ENCODE data around the gene PRXL2A.
"Not testable (repeated sequence)": the region's sequence is repeated elsewhere in the genome, so short reads cannot be mapped to it uniquely, and the experiment has no call there.

Gene PRXL2A

DNA sequence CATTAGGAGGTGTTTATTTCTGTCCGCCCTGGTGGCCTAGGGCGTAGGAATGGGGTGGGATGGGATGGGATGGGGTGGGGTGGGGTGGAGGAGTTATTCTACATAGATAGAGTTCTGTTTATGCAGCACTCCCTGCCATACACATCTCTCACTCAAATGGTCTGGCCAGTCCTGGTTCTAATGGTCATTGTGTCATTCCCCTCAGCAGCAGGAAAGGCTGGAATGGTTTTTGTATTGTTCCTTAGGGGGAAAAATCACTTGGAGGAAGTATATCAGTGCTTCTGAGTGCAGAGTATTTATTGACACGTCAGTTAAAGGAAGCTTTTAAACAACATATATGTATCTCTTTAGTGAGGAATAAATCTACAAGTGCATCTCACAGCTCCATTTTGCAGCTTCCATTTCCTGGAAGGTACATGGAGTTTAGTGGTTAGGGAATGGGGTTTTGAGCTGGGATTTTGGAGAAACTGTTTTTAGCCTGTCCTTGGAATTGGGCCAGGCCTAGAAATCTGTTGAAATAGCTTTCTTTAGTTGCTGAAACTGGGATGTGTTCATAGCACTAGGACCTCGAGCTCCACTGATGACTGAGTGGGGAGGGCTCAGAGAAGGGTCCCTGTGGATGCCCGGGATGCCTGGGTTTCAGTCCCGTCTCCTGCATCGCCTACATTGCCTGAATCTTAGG lies 54.1 kb downstream of the PRXL2A start:
- DNase-seq: no peak

- no peak for DNase-seq
Observed at GRCh38 chr10:80462981-80463741, 54.8 kb downstream of the PRXL2A start.

GRCh38 chr10:80463868-80464267 lies 55.5 kb downstream of the PRXL2A start:
- no peak for DNase-seq

DNA sequence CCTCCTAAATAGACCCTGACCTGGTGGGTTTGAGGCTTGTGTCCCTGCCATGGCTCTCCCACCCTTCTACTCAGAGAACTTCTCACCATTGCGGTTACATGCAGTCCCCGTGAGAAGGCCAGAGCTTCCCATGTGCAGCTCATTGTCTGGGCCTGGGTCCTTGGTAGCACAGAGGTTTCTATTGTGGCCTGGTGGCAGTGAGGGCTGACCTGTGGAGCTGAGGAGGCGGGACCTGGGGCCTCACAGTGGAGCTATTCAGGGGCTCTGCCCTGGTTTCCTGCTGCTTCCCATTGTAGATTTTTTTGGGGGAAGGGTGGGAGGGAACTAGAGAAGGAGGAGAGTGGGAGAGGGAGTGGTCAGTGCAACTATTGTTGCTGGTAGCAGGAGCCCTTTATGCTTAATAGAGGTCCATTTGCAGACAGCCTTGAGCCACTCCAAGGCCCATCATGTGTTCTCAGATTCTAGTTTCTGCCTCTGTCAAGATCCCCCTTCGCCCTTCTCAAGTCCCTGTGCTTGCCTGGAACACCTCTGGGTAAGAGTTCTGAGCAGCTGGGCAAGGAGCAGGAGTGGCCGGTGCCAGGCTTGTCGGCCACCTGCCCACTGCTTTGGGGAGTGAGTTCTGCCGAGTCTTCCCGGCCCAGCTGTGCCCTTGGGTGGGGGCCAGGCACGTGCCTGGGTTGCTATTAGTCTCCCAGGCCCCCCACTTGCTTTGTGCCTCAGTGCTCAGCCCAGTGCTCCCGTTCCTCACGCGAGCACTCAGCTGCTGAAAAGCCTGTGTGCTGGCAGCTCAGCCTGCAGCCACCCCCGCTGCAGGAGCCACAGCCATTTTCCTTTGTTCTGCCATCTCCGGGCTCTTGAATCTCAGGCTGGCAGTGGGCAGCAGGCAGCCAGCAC lies 56.5 kb downstream of the PRXL2A start:
- peak; percentile 35 for DNase-seq

GRCh38 chr10:80465451-80465835 lies 57.1 kb downstream of the PRXL2A start:
- DNase-seq: peak; percentile 27

DNA sequence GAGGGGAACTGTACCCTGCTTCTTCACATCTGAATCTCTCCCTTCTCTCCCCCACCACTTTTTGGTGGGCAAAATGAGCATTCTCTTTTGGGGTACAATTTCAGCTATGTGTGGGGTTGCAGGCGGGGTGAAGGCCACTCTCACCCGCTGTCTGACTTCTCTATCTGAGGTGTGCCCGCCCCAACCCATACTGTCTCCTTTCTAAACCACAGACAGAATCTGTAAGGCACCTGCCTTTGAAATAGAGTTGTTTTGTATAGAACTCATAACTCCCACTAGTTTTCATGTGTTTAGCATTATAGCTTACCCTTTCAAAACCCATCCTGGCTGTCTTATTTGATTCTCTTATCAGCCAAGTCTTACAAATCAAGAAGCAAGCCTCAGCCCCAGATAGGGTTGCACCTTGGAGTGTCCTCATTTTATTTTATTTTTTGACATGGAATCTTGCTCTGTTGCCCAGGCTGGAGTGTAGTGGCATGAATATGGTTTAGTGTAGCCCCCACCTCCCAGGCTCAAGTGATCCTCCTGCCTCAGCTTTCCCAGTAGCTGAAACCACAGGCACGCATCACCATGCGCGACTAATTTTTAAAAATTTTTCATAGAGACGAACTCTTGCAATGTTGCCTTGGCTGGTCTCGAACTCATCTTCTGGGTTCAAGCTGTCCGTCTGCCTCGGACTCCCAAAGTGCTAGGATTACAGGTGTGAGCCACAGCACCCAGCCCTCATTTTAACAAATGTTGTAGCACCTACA lies 57.7 kb downstream of the PRXL2A start:
- DNase-seq: peak; percentile 58

DNA sequence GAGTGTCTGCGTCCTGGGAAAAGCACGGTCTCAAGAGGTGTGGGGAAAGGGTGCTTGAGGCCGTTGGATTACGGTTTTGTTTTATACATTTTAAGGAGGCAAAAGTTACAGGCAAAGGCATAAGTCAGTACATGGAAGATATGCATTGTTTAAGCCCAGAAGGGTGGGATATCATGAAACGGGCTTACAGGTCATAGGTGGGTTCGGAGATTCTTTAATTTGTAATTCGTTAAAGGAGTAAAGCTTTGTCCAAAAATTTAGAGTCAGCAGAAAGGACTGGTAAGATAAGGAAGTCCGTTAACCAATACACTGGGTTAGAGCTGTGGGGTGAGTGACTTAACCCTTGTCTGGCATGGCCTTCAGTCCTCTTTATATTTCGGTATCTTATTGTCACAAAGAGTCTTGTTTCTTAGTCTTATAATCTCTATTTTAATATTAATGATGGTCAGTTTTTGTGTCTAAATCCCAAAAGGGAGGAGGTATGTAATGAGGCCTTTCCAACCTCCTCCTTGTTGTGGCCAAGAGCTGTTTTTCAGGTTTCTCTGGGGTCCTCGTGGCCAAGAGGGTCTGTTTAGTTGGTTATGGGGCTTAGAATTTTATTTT lies 58.5 kb downstream of the PRXL2A start:
- no peak for DNase-seq

DNA sequence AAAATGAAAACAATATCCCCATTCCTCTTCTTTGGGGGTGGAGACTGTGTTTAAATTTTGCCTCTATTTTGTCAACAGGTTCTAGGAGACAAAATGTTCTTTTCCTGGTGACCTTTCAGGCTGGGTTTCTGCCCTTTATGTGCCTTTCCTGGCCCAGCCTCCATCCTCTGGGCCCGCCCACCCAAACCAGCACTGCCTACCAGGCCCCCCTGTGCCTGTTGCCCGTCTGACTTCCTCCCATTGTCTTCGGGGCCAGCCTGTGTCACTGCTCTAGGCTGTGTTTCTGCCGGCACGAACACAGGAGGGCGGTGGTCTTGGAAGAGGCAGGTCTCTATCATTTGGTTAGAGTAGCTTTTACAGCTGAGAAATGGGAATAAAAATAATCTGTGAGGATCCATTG lies 59.7 kb downstream of the PRXL2A start:
- peak; percentile 77 for DNase-seq

DNA sequence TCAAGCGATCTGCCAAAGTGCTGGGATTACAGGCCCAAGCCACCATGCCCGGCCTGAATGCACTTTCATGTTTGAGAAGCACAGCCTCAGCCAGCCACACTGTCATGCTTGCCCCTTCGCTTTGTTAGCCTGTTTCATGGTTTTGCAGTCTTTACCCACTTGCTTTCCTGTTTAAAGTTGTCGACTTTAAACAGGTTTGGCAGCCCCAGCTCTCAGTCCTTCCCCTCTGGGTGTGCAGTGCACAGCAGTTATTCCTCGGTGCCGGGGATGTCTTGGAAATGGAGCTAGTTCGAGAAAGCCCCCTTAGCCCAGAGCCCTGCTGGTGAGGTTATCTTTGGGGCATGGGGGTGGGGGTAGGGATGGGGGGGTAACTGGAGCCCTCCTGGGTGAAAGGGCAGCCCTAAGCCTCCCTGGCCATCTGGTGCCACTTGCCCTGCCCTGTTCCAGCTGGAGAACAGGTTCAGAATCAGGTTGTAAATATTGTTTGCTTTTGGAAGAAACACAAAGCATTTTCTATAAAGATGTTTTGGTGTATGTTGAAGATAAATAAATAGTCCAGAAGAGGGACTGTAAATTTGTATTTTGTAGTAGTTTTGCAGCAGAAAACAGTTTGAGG lies 60.6 kb downstream of the PRXL2A start:
- peak; percentile 35 for DNase-seq

DNA sequence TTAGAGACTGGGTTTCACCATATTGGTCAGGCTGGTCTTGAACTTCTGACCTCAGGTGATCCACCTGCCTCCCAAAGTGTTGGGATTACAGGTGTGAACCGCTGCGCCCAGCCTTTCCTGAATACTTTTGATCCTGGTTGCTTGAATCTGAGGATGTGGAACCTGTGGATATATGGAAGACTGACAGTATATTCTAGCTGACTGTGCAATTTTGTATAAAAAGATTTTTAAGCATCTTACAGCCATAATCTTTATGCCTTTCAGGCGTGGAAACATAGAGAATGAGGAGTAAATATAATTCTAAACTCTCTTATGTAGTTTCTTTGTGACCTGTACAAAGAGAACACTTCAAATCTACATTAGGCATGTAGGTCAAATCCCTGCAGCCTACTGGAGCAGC lies 61.9 kb downstream of the PRXL2A start:
- no peak for DNase-seq

- peak; percentile 53 for DNase-seq
Observed at GRCh38 chr10:80471001-80471400, 62.6 kb downstream of the PRXL2A start.

- DNase-seq: peak; percentile 71
Observed at GRCh38 chr10:80471715-80472233, 63.4 kb downstream of the PRXL2A start.

- DNase-seq: no peak
Observed at GRCh38 chr10:80472234-80473095, 64.1 kb downstream of the PRXL2A start.

- DNase-seq: peak; percentile 41
Observed at GRCh38 chr10:80473096-80473657, 64.8 kb downstream of the PRXL2A start.

- DNase-seq: no peak
Observed at GRCh38 chr10:80473692-80474596, 65.6 kb downstream of the PRXL2A start.

GRCh38 chr10:80474597-80474910 lies 66.2 kb downstream of the PRXL2A start:
- no peak for DNase-seq

DNA sequence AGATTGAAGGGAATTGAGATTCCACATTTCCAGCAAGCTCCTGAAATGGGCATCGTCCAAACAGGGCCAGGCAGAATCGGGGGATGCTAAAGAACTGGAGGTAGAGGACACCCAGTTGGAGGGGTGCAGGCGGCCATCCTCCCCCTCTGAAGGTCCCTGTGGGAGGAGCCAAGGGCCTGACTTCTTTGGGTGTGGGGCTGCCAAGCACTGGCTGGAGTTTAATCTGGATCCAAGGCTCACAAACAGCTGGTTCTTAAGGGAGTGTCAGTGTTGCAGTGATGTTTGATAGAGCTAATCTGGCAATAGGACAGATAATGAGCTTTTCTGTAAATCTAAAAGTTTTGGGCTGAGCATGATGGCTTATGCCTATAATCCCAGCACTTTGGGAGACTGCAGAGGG lies 66.6 kb downstream of the PRXL2A start:
- no peak for DNase-seq

DNA sequence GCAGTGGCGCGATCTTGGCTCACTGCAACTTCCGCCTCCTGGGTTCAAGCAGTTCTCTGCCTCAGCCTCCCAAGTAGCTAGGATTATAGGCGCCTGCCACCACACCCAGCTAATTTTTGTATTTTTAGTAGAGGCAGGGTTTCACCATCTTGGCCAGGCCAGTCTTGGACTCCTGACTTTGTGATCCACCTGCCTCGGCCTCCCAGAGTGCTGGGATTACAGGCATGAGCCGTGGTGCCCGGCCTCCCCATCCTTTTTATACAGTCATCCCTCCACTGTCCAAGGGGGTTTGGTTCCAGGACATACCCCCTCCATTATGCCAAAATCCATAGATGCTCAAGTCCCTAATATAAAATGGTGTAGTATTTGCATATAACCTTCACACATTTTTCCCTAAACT lies 67.3 kb downstream of the PRXL2A start:
- DNase-seq: not testable (repeated sequence)

DNA sequence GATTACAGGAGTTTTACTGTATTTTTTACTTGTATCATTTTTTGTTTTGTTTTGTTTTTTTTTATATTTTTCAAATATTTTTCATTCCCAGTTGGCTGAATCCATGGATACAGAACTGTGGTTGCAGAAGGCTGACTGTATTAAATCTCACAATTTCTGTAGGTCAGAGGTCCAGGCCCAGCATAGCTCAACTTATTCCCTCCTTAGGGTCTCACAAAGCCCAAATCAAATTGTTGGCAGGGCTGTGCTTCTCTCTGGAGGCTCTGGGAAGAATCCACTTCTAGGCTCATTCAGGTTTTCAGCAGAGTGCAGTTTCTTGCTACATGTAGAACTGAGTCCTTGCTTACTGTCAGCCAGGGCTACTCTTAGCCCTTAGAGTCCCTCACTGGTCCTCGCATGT lies 68.3 kb downstream of the PRXL2A start:
- no peak for DNase-seq

Measured in stimulated activated CD8-positive, alpha-beta memory T cell treated with anti-CD3 and anti-CD28 coated beads, Interleukin-4, amount 100 ng/mL, for 48 hours (primary cell).